Cerebellar cortex (tissue), 1 donor: Measurements from ENCODE around the gene TIMM17A.

Experiments
- DNase-seq: peaks from one replicate; pipeline ENCODE4 v3.0.0-alpha.2; 2015; ENCODE audit warnings: low spot score

Gene TIMM17A

DNA sequence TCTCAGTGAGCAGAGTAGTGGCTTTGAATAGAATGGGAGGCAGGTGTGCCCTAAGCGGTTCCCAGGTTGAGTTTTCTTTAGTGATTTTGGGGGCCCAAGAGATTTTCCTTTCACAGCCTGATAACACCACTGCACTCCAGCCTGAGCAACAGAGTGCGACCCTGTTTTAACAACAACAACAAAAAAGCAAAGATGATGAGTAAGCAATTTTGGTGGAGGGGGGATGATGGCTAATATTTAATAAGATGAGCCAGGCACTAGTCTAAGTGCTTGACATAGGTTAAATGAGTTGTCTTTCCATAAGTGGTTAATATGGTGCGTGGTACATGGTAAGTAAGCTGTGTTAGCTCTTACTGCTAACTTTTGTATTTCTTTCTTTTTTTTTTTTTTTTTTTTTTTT is 29.1 kb downstream of the TIMM17A start:
- no peak for DNase-seq

DNA sequence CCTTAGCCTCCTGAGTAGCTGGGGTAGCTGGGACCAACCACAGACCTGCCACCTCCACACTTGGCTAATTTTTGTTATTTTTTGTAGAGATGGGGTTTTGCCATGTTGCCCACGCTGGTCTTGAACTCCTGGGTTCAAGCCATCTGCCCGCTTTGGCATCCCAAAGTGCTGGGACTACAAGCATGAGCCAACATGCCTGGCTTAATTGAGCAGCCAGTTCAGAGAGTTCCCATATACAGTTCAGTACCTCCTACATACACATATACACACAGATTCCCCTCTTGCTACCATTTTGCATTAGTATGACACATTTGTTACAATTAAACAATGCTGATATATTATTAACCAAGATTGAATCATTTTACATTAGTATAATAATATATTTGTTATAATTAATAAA is 30.1 kb downstream of the TIMM17A start:
- no peak for DNase-seq

DNA sequence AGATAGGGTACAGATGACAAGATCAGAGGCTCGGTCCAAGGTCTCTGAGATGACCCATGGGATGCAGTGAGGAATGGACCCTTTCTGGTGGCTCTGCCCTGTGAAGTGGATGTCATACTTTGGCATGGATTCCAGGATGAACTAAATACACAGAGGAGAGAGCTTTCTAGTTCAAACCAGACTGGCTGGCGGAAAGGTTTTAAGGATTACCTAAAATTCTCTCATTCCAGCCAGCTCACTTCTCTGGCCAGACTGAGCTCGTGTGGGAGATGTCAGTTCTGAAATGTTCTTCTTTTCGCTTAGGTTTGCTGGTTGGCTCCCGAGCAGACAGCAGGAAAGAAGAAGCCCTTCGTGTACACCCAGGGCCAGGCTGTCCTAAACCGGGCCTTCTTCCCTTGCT is 33.3 kb downstream of the TIMM17A start:
- no peak for DNase-seq

DNA sequence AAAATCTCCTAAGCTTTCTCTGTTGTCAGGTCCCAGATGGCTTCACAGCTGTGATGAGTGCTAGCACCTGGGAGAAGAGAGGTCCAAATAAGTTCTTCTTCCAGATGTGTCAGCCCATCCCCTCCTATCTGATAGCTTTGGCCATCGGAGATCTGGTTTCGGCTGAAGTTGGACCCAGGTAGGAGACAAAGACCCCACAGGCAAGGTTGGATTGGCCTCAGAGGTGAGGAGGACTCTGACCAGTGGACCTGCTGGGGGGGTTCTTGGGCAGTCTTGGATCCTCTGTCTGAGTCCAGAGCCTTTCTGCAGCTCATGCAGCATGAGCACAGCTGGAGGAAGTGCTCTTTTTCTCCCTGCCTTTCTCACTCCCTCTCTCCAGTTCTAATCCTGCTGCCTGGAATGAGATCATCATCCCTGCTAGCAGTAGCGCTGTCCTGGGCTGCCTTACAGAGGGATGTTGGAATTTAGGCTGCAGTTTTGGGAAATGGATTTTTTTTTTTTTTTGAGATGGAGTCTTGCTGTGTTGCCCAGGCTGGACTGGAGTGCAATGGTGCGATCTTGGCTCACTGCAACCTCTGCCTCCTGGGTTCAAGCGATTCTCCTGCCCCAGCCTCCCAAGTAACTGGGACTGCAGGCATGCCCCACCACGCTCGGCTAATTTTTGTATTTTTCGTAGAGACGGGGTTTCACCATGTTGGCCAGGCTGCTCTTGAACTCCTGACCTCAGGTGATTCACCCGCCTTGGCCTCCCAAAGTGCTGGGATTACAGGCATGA is 34.2 kb downstream of the TIMM17A start:
- no peak for DNase-seq

DNA sequence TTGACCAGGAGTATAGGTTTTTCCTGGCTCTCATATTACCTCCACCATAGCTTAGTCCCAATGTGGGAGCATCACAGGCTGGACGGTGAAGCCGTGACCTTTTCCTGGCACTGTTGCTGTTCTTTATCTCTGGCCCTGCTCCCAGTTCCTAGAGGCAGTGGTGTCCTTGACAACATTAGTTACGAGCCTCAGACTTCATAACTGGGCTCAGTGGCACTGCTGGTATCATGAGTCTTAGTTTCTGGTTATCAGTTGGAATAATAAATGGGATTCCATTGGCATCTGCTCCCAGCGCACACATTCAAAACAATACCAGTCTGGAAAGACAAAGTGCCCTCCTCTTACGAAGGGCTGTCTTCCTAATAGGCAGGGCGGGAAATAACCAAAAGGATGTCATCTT is 35.1 kb downstream of the TIMM17A start:
- DNase-seq, result no peak

DNA sequence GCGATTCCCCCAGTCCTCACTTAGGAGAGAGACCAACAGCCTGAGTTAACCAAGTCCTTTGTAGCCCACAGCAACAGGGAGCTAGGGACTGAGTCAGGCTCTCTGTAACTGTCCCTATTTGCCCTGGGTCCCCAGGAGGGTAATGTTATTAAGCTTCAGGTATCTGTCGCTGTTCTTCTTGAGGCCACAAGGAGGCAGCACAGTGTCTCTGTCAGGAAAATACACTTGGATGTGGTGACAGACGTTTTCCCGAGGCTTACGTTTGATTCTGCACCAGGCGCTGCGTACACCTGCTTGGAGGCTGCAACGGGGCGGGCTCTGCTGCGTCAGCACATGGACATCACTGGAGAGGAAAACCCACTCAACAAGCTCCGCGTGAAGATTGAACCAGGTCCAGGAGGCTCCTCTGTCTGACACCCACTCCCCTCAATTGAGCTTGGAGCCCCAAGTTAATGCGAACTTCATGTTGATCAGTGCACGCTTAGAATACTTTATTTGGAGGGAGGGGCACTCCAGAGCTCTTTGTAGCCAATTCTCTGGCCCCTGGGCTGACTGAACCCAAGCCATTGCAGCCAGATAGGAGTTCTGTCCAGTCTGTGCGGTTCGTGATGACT is 44.4 kb downstream of the TIMM17A start:
- DNase-seq, result peak; percentile 64

DNA sequence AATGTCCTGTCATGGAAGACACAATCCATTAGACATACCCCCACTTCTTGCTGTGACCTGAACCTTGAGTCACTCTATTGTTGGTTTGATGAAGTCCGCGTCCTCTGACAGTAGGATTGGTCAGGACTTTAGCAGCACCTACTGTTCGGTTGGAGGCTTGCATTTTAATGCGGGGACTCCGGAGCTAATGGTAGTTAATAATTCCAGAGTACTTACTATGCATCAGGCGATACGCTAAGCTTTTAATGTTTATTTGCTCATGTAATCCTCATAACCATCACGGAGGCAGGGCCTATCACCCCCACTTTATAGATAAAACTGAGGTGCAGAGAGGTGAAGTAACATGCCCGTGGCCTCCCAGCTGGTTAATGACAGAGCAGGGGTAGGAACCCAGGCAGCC is 47.2 kb downstream of the TIMM17A start:
- no peak for DNase-seq

DNA sequence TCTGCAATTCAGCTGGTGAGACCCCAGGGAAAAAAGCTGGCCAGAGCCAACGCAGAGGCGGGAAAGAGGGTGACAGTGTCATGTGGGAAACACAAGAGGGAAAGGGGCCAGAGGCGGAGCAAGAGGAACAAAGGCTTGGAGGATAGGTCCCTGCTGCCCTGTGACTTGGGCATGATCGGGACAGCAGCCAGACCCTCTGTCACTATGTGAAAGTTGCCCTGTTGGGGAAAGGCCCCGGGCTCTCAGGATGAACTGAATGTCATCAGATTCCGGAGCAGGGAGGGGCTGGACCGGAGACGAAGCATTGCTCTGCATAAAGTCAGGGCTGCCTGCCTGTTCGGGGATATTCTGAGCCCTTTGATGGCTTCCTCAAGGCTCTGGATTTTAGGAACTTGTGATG is 49.4 kb downstream of the TIMM17A start:
- DNase-seq, result no peak

DNA sequence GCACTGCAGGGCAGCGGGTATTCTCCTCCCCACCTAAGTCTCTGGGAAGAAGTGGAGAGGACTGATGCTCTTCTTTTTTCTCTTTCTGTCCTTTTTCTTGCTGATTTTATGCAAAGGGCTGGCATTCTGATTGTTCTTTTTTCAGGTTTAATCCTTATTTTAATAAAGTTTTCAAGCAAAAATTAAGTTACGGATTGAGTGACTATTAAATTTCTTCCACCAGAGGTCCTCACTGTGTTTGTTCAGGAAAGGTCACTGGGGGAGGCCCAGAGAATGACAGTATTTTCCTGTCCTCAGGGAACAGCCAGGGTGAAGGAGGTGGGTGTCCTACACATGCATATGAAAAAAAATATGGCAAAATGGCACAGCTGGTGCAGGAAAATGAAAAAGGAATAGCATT is 50.7 kb downstream of the TIMM17A start:
- no peak for DNase-seq

DNA sequence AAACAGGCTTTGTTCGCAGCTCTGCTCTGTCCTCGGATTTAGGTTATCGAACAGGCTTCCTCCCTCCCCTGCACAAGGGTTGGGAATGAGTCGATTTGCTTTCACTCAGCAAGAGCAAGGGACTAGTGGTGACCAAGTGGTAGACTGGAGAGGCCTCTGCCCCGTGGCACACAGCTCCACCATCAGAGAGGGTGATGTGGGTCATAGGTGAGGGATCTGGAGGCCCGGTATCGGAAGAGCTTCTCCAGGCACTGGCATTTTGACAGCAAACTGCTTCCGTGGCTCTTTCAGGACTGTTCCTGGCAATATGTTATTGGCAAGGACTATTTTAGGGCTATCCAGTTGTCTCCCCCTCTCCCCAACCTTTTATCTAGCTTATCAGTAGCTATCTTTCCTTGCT is 52.0 kb downstream of the TIMM17A start:
- DNase-seq, result no peak

DNA sequence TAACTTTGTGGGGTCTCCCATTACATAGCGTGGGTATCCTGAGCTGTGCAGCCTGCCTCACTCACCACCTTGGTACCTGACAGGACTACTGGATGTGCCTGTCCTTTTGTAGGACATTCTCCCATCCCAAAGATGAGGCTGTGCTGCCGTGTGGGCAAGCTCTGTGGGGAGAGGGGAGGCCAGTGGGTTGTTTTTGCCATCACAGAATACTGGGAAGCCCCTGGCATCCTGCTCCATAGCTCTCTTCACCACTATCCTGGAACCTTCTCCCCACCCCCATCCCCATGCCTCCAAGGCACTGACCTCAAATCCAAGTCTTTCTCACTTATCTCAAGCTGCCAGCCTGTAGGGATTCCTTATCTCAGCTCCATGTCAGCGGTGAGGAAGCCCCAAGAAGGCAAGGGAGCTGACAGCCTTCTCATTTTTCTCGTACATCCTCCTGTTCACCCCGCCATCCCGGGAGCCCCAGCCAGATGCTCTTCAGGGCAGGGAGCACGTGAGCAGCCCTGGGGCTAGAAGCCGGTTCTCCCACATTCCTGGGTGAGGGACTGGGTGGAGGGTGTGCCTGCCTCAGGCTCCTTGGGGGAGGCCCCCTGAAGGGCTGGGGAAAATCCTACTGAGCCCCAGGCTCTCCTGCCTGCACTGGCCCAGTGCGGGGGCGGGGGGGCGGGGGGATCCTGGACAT is 52.6 kb downstream of the TIMM17A start:
- no peak for DNase-seq

DNA sequence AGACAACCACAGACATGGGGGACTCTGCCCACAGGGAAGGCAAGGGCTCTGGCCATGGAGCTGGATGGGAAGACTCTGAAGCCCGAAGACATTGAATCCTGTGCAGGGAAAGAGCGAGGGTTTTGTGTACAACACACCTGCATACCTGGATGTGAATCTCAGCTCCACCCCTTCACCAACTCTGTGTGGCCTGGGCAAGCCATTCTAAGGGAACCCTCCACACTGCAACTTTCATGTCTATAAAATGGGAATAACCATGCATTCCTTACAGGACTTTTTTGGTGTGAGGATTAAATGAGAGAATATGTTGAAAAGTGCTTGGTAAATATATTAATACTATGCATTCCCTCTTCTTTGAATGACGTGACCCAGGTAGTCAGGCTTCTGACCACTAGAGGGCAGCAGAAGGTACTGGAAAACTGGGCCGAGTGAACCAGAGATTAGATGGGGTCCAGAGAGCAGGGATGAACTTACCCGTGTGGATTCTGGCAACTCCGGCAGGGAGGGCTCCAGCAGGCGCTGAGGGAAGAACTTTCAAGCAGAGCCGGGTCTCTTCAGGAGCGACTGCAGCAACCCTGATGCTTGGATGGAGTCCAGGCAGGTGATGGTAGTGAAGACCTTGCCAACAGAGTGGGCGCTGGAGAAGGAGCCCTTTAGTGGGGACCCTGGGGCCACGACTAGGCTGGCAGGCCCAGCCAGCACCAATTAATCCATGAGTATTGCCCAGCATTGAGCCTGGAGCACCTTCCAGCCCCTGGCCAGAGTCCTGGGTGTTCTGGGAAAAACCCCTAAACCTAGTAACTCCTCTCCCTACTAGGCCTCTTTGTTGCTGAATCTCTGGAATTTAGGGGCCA is 54.2 kb downstream of the TIMM17A start:
- peak; percentile 88 for DNase-seq

DNA sequence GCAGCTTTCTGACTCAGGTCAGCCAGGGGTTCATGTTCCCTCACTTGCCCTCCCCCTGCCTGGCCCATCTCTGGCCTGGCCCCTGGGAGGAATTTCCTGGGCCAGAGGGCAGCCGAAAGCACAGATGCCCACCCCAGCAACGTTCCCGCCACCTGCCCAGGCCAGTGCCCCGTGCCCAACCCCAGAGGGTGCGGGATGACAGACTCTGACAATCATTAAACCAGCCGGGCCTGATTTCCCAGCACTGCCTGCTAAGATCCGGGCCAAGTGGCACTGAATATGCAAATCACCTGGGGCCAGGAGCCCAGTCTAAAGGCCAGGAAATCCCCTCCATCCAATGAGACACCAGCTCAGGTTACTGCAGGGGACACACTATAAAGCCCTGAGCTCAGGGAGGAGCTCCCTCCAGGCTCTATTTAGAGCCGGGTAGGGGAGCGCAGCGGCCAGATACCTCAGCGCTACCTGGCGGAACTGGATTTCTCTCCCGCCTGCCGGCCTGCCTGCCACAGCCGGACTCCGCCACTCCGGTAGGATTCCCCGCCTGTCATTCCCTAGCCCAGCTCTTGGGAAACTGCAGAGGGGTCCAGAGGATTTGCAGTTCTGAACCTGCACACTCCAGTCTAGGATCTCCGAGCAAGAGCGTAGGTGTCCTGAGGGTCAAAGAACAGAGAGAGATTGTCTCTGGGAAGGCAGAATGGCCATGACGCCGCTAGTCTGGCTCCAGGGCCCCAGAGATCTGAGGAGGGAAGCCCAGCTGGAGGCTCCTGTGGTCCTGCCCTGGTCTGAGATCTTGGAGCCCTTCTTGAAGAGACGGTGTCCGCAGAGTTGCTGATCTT is 55.1 kb downstream of the TIMM17A start, which contains the start of gene ELF3:
Gene ELF3, plus strand, starts transcription at position 408 of the 836 bp plus-strand sequence. CDS start 550 bp downstream, outside the sequence.
- DNase-seq, result peak; percentile 41

DNA sequence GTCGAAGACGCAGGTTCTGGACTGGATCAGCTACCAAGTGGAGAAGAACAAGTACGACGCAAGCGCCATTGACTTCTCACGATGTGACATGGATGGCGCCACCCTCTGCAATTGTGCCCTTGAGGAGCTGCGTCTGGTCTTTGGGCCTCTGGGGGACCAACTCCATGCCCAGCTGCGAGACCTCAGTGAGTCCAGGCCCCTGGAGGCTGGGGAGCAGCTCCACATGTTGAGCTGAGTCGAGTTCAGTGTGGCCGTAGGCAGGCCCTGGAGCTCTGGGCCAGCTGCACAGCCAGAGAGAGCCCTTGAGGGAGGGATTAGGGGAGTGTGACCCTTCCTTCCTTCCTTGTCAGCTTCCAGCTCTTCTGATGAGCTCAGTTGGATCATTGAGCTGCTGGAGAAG is 56.7 kb downstream of the TIMM17A start:
- no peak for DNase-seq

DNA sequence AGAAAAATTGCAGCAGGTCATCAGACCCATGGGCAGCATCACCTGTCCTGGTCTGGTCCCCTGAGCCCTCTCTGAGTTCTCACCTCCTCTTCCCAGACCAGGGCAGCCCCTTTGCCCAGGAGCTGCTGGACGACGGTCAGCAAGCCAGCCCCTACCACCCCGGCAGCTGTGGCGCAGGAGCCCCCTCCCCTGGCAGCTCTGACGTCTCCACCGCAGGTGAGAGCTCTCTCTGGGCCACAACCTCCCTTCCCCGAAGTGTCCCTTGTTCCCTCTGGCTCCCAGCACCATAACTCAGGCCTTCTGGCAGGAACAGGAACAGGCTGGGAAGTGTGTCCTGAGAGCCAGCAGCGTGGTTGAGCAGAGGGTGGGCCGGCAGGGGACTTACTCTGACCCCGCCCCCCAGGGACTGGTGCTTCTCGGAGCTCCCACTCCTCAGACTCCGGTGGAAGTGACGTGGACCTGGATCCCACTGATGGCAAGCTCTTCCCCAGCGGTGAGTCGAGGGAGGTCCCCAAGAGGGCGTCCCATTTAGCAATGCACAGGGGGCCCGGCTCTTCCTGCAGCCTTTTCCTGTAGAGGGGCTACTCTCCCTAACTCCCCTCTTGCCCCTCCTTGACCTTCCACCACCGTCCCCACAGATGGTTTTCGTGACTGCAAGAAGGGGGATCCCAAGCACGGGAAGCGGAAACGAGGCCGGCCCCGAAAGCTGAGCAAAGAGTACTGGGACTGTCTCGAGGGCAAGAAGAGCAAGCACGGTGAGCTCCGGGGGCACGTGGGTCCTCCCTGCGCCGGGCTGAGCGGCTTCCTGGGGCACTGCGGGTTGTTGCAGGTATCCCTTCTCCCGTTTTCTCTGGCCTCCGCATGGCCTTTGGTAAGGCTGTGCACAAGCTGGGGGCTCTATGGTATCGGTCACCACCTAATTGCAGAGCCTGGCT is 57.5 kb downstream of the TIMM17A start:
- DNase-seq, result no peak

DNA sequence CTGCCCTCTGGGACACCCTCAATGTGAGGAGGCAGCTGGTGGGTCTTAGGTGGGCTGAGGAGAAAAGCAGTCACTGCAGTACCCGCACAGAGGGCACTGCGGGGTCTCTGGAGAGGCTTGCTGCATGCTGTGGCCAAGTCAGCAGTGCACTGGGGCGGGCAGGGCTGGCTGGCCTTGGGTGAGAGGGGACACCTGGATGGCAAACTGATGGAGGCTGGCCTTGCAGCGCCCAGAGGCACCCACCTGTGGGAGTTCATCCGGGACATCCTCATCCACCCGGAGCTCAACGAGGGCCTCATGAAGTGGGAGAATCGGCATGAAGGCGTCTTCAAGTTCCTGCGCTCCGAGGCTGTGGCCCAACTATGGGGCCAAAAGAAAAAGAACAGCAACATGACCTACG is 58.3 kb downstream of the TIMM17A start:
- no peak for DNase-seq

DNA sequence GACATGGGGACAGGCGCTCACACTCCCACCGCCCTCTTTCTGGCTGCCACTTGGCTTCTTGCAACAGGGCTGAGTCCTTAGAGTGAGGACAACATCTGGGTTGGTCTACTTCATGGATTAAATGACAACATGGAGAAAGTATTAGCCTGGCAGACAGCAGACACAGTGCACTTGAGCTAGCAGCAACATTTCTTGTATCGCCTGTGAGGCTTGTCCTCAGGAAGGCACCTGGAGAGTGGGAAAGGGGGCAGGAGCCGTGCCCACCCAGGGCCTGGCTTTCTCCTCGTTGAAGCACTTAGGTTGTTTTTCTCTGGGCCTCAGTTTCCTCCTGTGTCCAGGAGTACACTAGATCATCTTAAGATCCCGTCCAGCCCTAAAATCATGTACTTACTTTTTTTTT is 58.8 kb downstream of the TIMM17A start:
- no peak for DNase-seq

DNA sequence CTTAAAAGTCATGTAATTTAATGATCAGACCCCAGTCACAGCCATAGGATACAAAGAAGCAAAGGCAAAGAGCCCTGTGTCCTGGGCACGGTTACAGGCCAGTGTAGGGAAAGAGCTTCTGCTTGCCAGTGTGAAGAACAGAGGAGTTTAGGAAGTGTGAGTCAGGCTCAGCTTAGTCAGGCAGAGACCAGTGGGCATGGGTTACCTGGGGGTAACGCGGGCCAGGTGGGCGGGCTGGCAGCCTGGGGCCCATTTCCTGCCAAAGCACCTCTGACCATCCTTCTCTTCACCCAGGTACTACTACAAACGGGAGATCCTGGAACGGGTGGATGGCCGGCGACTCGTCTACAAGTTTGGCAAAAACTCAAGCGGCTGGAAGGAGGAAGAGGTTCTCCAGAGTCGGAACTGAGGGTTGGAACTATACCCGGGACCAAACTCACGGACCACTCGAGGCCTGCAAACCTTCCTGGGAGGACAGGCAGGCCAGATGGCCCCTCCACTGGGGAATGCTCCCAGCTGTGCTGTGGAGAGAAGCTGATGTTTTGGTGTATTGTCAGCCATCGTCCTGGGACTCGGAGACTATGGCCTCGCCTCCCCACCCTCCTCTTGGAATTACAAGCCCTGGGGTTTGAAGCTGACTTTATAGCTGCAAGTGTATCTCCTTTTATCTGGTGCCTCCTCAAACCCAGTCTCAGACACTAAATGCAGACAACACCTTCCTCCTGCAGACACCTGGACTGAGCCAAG is 59.8 kb downstream of the TIMM17A start:
- no peak for DNase-seq

DNA sequence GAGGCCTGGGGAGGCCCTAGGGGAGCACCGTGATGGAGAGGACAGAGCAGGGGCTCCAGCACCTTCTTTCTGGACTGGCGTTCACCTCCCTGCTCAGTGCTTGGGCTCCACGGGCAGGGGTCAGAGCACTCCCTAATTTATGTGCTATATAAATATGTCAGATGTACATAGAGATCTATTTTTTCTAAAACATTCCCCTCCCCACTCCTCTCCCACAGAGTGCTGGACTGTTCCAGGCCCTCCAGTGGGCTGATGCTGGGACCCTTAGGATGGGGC is 60.3 kb downstream of the TIMM17A start:
- no peak for DNase-seq
